ENCODE results near the gene GLIS2.

DNA sequence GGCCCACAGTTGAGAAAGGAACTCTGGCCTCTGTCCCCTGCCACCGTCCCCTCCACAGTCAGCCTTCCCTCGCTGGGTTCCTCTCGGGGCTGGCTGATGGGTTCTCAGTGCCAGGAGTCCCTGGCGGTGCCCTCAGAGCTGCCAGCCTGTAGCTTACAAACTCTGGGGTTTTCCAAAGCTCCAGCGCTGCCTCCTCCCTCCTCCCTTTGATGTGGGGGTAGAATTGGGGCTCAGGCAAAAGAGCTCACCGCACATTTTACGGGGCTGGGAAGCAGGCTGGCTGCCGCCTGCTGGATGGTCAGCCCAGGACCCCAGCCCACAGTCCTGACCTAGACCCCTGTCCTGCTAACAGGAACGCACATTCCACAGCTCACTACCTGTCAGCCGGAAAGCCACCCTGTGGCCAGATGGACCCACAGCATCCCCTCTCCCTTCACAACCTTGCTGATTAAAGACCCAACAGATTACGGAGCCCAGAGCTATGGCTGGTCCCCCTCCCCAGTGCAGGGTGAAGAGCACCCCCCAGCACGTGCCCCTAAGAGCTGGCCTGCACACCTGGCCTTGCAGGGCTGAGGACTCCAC, 61.8 kb downstream of the GLIS2 start:
- TF ChIP-seq, protein P1, sequence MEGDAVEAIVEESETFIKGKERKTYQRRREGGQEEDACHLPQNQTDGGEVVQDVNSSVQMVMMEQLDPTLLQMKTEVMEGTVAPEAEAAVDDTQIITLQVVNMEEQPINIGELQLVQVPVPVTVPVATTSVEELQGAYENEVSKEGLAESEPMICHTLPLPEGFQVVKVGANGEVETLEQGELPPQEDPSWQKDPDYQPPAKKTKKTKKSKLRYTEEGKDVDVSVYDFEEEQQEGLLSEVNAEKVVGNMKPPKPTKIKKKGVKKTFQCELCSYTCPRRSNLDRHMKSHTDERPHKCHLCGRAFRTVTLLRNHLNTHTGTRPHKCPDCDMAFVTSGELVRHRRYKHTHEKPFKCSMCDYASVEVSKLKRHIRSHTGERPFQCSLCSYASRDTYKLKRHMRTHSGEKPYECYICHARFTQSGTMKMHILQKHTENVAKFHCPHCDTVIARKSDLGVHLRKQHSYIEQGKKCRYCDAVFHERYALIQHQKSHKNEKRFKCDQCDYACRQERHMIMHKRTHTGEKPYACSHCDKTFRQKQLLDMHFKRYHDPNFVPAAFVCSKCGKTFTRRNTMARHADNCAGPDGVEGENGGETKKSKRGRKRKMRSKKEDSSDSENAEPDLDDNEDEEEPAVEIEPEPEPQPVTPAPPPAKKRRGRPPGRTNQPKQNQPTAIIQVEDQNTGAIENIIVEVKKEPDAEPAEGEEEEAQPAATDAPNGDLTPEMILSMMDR (IDR thresholded peaks at IDR 0.05; ENCODE audit: low read depth, low read length, missing input control): no peak
- TF ChIP-seq EGR1 (IDR thresholded peaks at IDR 0.05; ENCODE audit: low read depth in 2 of 2): no peak
- no peak for TF ChIP-seq TAF1 (conservative IDR thresholded peaks at IDR 0.05)
- TF ChIP-seq SP1 (IDR thresholded peaks at IDR 0.05): no peak
- no peak for TF ChIP-seq HNF4G (IDR thresholded peaks at IDR 0.05)
- TF ChIP-seq, protein P2, sequence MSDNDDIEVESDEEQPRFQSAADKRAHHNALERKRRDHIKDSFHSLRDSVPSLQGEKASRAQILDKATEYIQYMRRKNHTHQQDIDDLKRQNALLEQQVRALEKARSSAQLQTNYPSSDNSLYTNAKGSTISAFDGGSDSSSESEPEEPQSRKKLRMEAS (IDR thresholded peaks at IDR 0.05): no peak
- no peak for TF ChIP-seq RAD21 (IDR thresholded peaks at IDR 0.05)
- TF ChIP-seq, protein P3, sequence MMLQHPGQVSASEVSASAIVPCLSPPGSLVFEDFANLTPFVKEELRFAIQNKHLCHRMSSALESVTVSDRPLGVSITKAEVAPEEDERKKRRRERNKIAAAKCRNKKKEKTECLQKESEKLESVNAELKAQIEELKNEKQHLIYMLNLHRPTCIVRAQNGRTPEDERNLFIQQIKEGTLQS (IDR thresholded peaks at IDR 0.05): no peak

All from liver (tissue), 3 donors.